GM21447 (cell line): ENCODE results near the gene GAMT.

ENCODE experiments used
- ATAC-seq: cut with Tn5 transposase; IDR thresholded peaks from one replicate; pipeline ENCODE4 v1.9.1; 2021; ENCODE audit not compliant: unreplicated experiment

GAMT gene

GRCh38 chr19:1418951-1419738 lies 17.8 kb upstream of the GAMT start:
- ATAC-seq = no peak

- no peak for ATAC-seq
These were observed 17.1 kb upstream of the GAMT start for GRCh38 chr19:1418496-1418775.

- ATAC-seq = no peak
These were observed 16.5 kb upstream of the GAMT start for GRCh38 chr19:1417681-1418495.

- ATAC-seq = no peak
These were observed 15.8 kb upstream of the GAMT start for GRCh38 chr19:1417145-1417544.

- ATAC-seq = no peak
These were observed 14.9 kb upstream of the GAMT start for GRCh38 chr19:1416014-1416841.

GRCh38 chr19:1412995-1413800 lies 11.9 kb upstream of the GAMT start:
- ATAC-seq = no peak

- no peak for ATAC-seq
These were observed 11.1 kb upstream of the GAMT start for GRCh38 chr19:1412323-1412923.

- ATAC-seq = no peak
These were observed 10.2 kb upstream of the GAMT start for GRCh38 chr19:1411255-1412191.

- no peak for ATAC-seq
These were observed 9.4 kb upstream of the GAMT start for GRCh38 chr19:1410789-1411188.

- ATAC-seq = no peak
These were observed 8.9 kb upstream of the GAMT start for GRCh38 chr19:1410136-1410786.

- no peak for ATAC-seq
These were observed 8.1 kb upstream of the GAMT start for GRCh38 chr19:1409204-1410005.

GRCh38 chr19:1408300-1409203 lies 7.2 kb upstream of the GAMT start:
- ATAC-seq = no peak

GRCh38 chr19:1407528-1408299 lies 6.4 kb upstream of the GAMT start, which contains the start of gene DAZAP1:
Gene DAZAP1 (plus strand): TSS chr19:1407586. CDS start chr19:1407774, 188 bp downstream.
- no peak for ATAC-seq

GRCh38 chr19:1406774-1407527 lies 5.6 kb upstream of the GAMT start:
- ATAC-seq = peak; percentile 67

GRCh38 chr19:1402411-1403070 lies 1.2 kb upstream of the GAMT start:
- ATAC-seq = no peak
